Endothelial cell of umbilical vein (primary cell): ENCODE results near the gene ANP32A. TPM values are rescaled to one million over a fixed set of nuclear protein-coding genes. Genes with fewer than 3 reads are reported as not detected.

Source experiments
- BruUV-seq: library from RNA; stranded (reverse); fragments of 400-500 nt; replicated peaks from 2 replicates; lab custom pipeline; 2021; lab: Mats Ljungman, UMichigan
- CTCF ChIA-PET: fragments of 300-600, 350-600 bp; sonication (Branson Sonifier 250); formaldehyde crosslinking; loops from one replicate; lab custom pipeline; 2021; ENCODE audit warnings: antibody characterized with exemption, inconsistent platforms; lab: Charles Lee
- POLR2A ChIA-PET: fragments of 300-600, 350-600 bp; sonication (Branson Sonifier 250); formaldehyde crosslinking; loops from one replicate; lab custom pipeline; 2021; ENCODE audit warnings: antibody characterized with exemption, inconsistent platforms; lab: Charles Lee
- DNase-seq: peaks from one replicate; pipeline ENCODE4 v3.0.0-alpha.2; 2011; ENCODE audit warnings: low read depth, low spot score
- FAIRE-seq: peaks from 2 replicates; lab custom pipeline; 2011; peaks lifted over from hg19 to GRCh38; lab: Jason Lieb, UNC
- H2AFZ ChIP-seq: 2 replicates; pipeline ENCODE4 v1.6.0; 2012; ENCODE audit warnings: low read depth, low read length, control low read depth, inconsistent platforms
- H3K27ac ChIP-seq: 2 replicates; pipeline ENCODE4 v1.5.1; 2011; ENCODE audit warnings: low read depth, mild to moderate bottlenecking, control low read depth, low read length, moderate library complexity; ENCODE audit not compliant: insufficient read depth
- H3K27me3 ChIP-seq, 2 experiments: 2 replicates each; pipeline versions ENCODE4 v1.6.0 to v1.6.1; 2011; ENCODE audit warnings: low read length in 2 of 2, mixed read lengths in 1 of 2; ENCODE audit not compliant: control insufficient read depth in 2 of 2, insufficient read depth in 2 of 2
- H3K36me3 ChIP-seq, 2 experiments: 2 replicates in 1 of 2; 3 replicates in 1 of 2; pipeline ENCODE4 v1.5.1; 2011; ENCODE audit warnings: low read length in 2 of 2, mild to moderate bottlenecking in 1 of 2, moderate library complexity in 1 of 2; ENCODE audit not compliant: control insufficient read depth in 2 of 2, insufficient read depth in 2 of 2; ENCODE audit errors: extremely low read depth in 1 of 2
- H3K4me1 ChIP-seq: 3 replicates; pipeline ENCODE4 v1.5.1; 2011; ENCODE audit warnings: mild to moderate bottlenecking, low read length; ENCODE audit not compliant: control insufficient read depth, insufficient read depth; ENCODE audit errors: extremely low read depth
- H3K4me2 ChIP-seq: 2 replicates; pipeline ENCODE4 v1.6.1; 2011; ENCODE audit warnings: low read length, control low read depth, mixed read lengths; ENCODE audit not compliant: insufficient read depth
- H3K4me3 ChIP-seq, 3 experiments: fragments of 200-600 bp in 1 of 3; sonication (generic), shearing (Covaris generic) in 1 of 3; replicated peaks in 1 of 3; 2 replicates each; pipeline ENCODE4 v1.5.1; 2011 to 2016; ENCODE audit warnings: control low read depth in 3 of 3, low read length in 3 of 3, mild to moderate bottlenecking in 2 of 3, inconsistent platforms in 1 of 3, low read depth in 1 of 3, moderate library complexity in 1 of 3; ENCODE audit not compliant: insufficient read depth in 1 of 3
- H3K79me2 ChIP-seq: 2 replicates; pipeline ENCODE4 v1.6.0; 2012; ENCODE audit warnings: low read length, inconsistent platforms; ENCODE audit not compliant: control insufficient read depth, insufficient read depth
- H3K9ac ChIP-seq: replicated peaks from 2 replicates; pipeline ENCODE3; 2011; ENCODE audit warnings: low read length, control low read depth; ENCODE audit not compliant: insufficient read depth; ENCODE audit errors: extremely low read depth
- H3K9me1 ChIP-seq: replicated peaks from 3 replicates; pipeline ENCODE4 v1.6.0; 2011; ENCODE audit warnings: mild to moderate bottlenecking, low read length; ENCODE audit not compliant: control insufficient read depth, insufficient read depth; ENCODE audit errors: extremely low read depth
- H3K9me3 ChIP-seq: replicated peaks from 2 replicates; pipeline ENCODE4 v1.5.1; 2012; ENCODE audit warnings: low read length, inconsistent platforms; ENCODE audit not compliant: control insufficient read depth, insufficient read depth
- H4K20me1 ChIP-seq: replicated peaks from 2 replicates; pipeline ENCODE3; 2011; ENCODE audit warnings: mild to moderate bottlenecking, low read length; ENCODE audit not compliant: control insufficient read depth, insufficient read depth; ENCODE audit errors: extremely low read depth
- FOS ChIP-seq: IDR thresholded peaks from 2 replicates; pipeline ENCODE4 v1.6.1; 2011; ENCODE audit warnings: mild to moderate bottlenecking, low read length, moderate library complexity, borderline replicate concordance; ENCODE audit not compliant: insufficient read depth
- POLR2AphosphoS5 ChIP-seq: IDR thresholded peaks from 2 replicates; pipeline ENCODE4 v1.6.1; 2012; ENCODE audit warnings: low read depth, mild to moderate bottlenecking, control low read depth, low read length, moderate library complexity; ENCODE audit not compliant: insufficient read depth
- dilution Hi-C: fragments of 300-500 bp; cut with MboI; formaldehyde crosslinking; loops from one replicate; pipeline ENCODE4 v1.15.0; 2019; ENCODE audit warnings: low sequenced_read_pairs; ENCODE audit not compliant: extremely low pct_ligation_motif_present
- intact Hi-C: fragments of 100-400 bp; cut with micrococcal nuclease; formaldehyde crosslinking; loops from one replicate; pipeline ENCODE4 v1.10.0; 2022
- microRNA-seq: library from miRNA; unstranded; fragments of <30 nt; microRNA quantifications from one replicate; pipeline ENCODE4 v1.2.0, GENCODE V29; 2021; ENCODE audit warnings: borderline number of aligned reads, borderline replicate concordance
- polyA plus RNA-seq, 4 experiments: library from polyadenylated mRNA; depleted of rRNA in 3 of 4; stranded (reverse) in 3 of 4; unstranded in 1 of 4; fragments of >200 nt; gene quantifications; 2 replicates each; pipeline versions ENCODE4 v1.2.1 to v1.2.3, GENCODE V29; 2011 to 2012; ENCODE audit warnings: missing spikeins in 1 of 4
- small RNA-seq: library from RNA; depleted of rRNA; stranded (forward); fragments of <200 nt; gene quantifications from one replicate; pipeline ENCODE3, GENCODE V24; 2012; ENCODE audit warnings: low replicate concordance, low read depth; ENCODE audit not compliant: insufficient read depth, insufficient read length
- total RNA-seq: library from RNA; stranded (reverse); gene quantifications from 2 replicates; pipeline ENCODE4 v1.2.3, GENCODE V29; 2021
- TF ChIP-seq, protein P1 (sequence below), 2 donors: IDR thresholded peaks; 1 replicate in 1 of 2; 2 replicates in 1 of 2; pipeline ENCODE4 v1.5.1; 2011; ENCODE audit warnings: low read length in 2 of 2, mild to moderate bottlenecking in 2 of 2, moderate library complexity in 2 of 2, control low read depth in 1 of 2, inconsistent platforms in 1 of 2, low read depth in 1 of 2; ENCODE audit not compliant: insufficient read depth in 1 of 2; ENCODE audit errors: extremely low read depth in 1 of 2

ANP32A gene
- total and polyA plus RNA-seq, 2 donors (not counting 3 experiments of a cell fraction or from before 2014, with no cell fraction given) = 37.9 to 169 TPM

DNA sequence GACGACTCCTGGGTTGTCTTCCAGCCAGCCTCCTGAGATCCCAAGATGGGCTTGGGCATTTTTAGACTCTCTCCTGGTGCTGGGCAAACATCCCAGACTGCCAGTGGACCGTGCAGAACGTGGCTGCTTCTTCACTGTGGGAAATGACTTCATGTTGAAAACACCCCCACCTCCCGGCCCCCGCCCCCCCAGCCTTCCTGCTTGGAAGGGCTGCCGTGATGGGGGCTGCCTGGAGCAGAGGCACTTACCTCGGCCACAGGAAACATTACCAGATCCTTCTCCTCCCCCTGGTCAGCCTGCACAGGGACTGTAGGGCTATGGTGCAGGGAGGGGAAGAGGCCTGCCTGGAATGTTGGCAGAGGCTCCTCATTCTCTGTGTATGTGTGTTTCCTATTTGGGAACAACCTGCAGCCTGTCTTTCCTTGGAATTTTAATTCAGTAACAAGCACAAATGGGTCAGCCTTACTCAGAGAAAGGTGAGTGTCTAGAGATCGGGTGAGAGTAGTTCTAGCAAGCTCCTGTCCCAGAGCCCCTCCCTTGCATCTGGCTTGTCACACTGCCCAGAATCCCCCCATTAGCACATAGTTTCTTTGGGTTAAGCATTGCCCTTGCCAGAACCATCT is 90.8 kb downstream of the ANP32A start:
- Histone ChIP-seq H3K79me2 (no peaks in the 10 kb centered on the region), H3K4me2 (no peak overlapping the region), H3K9ac (no peak overlapping the region), H2AFZ (no peak overlapping the region), H3K9me1 (no peaks in the 10 kb centered on the region), H3K9me3 (no peaks in the 10 kb centered on the region), H3K4me3 (no peak overlapping the region), H4K20me1 (no peaks in the 10 kb centered on the region), H3K27me3 (peaks cover 7 to 9% of the 10 kb centered on the region in 2 experiments), H3K4me1 (peaks cover 2% of the 10 kb centered on the region), H3K36me3 (no peaks in the 10 kb centered on the region), H3K27ac (no peak overlapping the region)
- DNase-seq = peak; percentile 83
- POLR2A ChIA-PET = interaction anchor here (0.6 kb wide), 1 partner anchor 94 kb away, joined by 3 read pairs; no protein-coding TSS in a partner anchor
- intact Hi-C loops (loop anchor here (1.0 kb wide), 5 partner anchors 30 to 145 kb away; no protein-coding TSS in a partner anchor), dilution Hi-C loops (no loop called here)
- no peak for TF ChIP-seq POLR2AphosphoS5
- no peak for TF ChIP-seq FOS
- TF ChIP-seq, protein P1, sequence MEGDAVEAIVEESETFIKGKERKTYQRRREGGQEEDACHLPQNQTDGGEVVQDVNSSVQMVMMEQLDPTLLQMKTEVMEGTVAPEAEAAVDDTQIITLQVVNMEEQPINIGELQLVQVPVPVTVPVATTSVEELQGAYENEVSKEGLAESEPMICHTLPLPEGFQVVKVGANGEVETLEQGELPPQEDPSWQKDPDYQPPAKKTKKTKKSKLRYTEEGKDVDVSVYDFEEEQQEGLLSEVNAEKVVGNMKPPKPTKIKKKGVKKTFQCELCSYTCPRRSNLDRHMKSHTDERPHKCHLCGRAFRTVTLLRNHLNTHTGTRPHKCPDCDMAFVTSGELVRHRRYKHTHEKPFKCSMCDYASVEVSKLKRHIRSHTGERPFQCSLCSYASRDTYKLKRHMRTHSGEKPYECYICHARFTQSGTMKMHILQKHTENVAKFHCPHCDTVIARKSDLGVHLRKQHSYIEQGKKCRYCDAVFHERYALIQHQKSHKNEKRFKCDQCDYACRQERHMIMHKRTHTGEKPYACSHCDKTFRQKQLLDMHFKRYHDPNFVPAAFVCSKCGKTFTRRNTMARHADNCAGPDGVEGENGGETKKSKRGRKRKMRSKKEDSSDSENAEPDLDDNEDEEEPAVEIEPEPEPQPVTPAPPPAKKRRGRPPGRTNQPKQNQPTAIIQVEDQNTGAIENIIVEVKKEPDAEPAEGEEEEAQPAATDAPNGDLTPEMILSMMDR (IDR thresholded peaks at IDR 0.05; ENCODE audit: extremely low read depth in 1 of 2, insufficient read depth in 1 of 2, low read depth in 1 of 2, low read length in 2 of 2) = no peak
- CTCF ChIA-PET = interaction anchor here (1.0 to 5.1 kb wide), 7 partner anchors 9 to 195 kb away, joined by 3 to 79 read pairs (median 4); no protein-coding TSS in a partner anchor
- FAIRE-seq = no peak
- no TSS peak for BruUV-seq

Small RNA genes within 50 kb of the gene (microRNA-seq; reads per million reads assigned to microRNA genes)
- not detected for gene MIR4312

Small RNA genes within 50 kb of the gene (small RNA-seq; reads per million reads assigned to genes)
- gene MIR4312 = not detected

Other genes starting within 250 kb of the ANP32A start
- gene CORO2B, start 241.9 kb downstream of the ANP32A start, total RNA-seq = 2.9 and 3.7 TPM in 2 replicates
- gene CORO2B, start 241.9 kb downstream of the ANP32A start, polyA plus RNA-seq = 2.4 and 2.9 TPM in 2 replicates
- 1.5 and 3.0 TPM in 2 replicates for gene SPESP1, start 109.6 kb upstream of the ANP32A start, total RNA-seq
- gene SPESP1, start 109.6 kb upstream of the ANP32A start, polyA plus RNA-seq = 1.5 and 2.0 TPM in 2 replicates
- gene NOX5, start 193.8 kb upstream of the ANP32A start, total RNA-seq = 0.07 TPM in 1 of 2 replicates, not detected in the other
- 0.08 and 0.14 TPM in 2 replicates for gene NOX5, start 193.8 kb upstream of the ANP32A start, polyA plus RNA-seq